Measurements from ENCODE around the gene ZNF219.
A peak's percentile ranks its signal among the peaks of the same experiment; 100 is the strongest.

The ZNF219 gene

GRCh38 chr14:21093769-21094681, 4.4 kb downstream of the ZNF219 start:
- in situ Hi-C loops (cut with MboI; ENCODE audit: low sequenced_read_pairs, unreplicated experiment): loop anchor here (10.0 kb wide), 1 partner anchor 79 kb away; no protein-coding TSS in a partner anchor
- no peak for TF ChIP-seq CTCF (IDR thresholded peaks at IDR 0.05; ENCODE audit: borderline replicate concordance, control extremely low read depth, extremely low read depth, insufficient read depth, missing control alignments)
- no peak for DNase-seq (ENCODE audit: low spot score)

- DNase-seq (ENCODE audit: low spot score): no peak
- in situ Hi-C loops (cut with MboI; ENCODE audit: low sequenced_read_pairs, unreplicated experiment): loop anchor here (10.0 kb wide), 1 partner anchor 78 kb away; no protein-coding TSS in a partner anchor
- TF ChIP-seq CTCF (IDR thresholded peaks at IDR 0.05; ENCODE audit: borderline replicate concordance, control extremely low read depth, extremely low read depth, insufficient read depth, missing control alignments): no peak
Observed at GRCh38 chr14:21093018-21093417, 5.4 kb downstream of the ZNF219 start.

- in situ Hi-C loops (cut with MboI; ENCODE audit: low sequenced_read_pairs, unreplicated experiment): loop anchor here (10.0 kb wide), 1 partner anchor 78 kb away; no protein-coding TSS in a partner anchor
- TF ChIP-seq CTCF (IDR thresholded peaks at IDR 0.05; ENCODE audit: borderline replicate concordance, control extremely low read depth, extremely low read depth, insufficient read depth, missing control alignments): peak; percentile 100
Observed at GRCh38 chr14:21092273-21093011, 6.0 kb downstream of the ZNF219 start.

GRCh38 chr14:21091821-21092272, 6.6 kb downstream of the ZNF219 start:
- in situ Hi-C loops (cut with MboI; ENCODE audit: low sequenced_read_pairs, unreplicated experiment): loop anchor here (10.0 kb wide), 1 partner anchor 77 kb away; no protein-coding TSS in a partner anchor
- no peak for TF ChIP-seq CTCF (IDR thresholded peaks at IDR 0.05; ENCODE audit: borderline replicate concordance, control extremely low read depth, extremely low read depth, insufficient read depth, missing control alignments)
- no peak for DNase-seq (ENCODE audit: low spot score)

More at GRCh38 chr14:21092273-21093011, 6.0 kb downstream of the ZNF219 start:
- peak; percentile 94 for DNase-seq (ENCODE audit: low spot score)

GRCh38 chr14:21090940-21091663, 7.4 kb downstream of the ZNF219 start:
- in situ Hi-C loops (cut with MboI; ENCODE audit: low sequenced_read_pairs, unreplicated experiment): loop anchor here (10.0 kb wide), 1 partner anchor 76 kb away; no protein-coding TSS in a partner anchor
- TF ChIP-seq CTCF (IDR thresholded peaks at IDR 0.05; ENCODE audit: borderline replicate concordance, control extremely low read depth, extremely low read depth, insufficient read depth, missing control alignments): no peak

More at GRCh38 chr14:21090940-21091663, 7.4 kb downstream of the ZNF219 start:
- DNase-seq (ENCODE audit: low spot score): peak; percentile 25

All from GM13976 (cell line).